MM.1S (cell line): ENCODE measurements around the gene TPCN2.

Experiments
- DNase-seq: peaks from one replicate; pipeline ENCODE4 v3.0.0-alpha.2; 2015
- H2AFZ ChIP-seq: fragments of 300-600 bp; sonication (generic); 2 replicates; pipeline ENCODE4 v1.6.0; 2016; ENCODE audit warnings: antibody characterized with exemption, low read length
- H3F3A ChIP-seq: fragments of 300-600 bp; sonication (generic); 2 replicates; pipeline ENCODE4 v1.6.1; 2016; ENCODE audit warnings: mild to moderate bottlenecking, antibody characterized with exemption, low read length, moderate library complexity, mixed read lengths; ENCODE audit not compliant: insufficient read depth
- H3K27ac ChIP-seq: fragments of 300-600 bp; sonication (generic); 2 replicates; pipeline ENCODE4 v1.5.1; 2016; ENCODE audit warnings: mild to moderate bottlenecking, low read length
- H3K27me3 ChIP-seq: fragments of 300-600 bp; sonication (generic); replicated peaks from 2 replicates; pipeline ENCODE4 v1.6.0; 2016; ENCODE audit warnings: low read length; ENCODE audit not compliant: insufficient read depth
- H3K36me3 ChIP-seq: fragments of 300-600 bp; sonication (generic); replicated peaks from 2 replicates; pipeline ENCODE4 v1.6.1; 2016; ENCODE audit warnings: mild to moderate bottlenecking, low read length, mixed read lengths; ENCODE audit not compliant: insufficient read depth
- H3K4me1 ChIP-seq: fragments of 300-600 bp; sonication (generic); 2 replicates; pipeline ENCODE4 v1.6.1; 2016; ENCODE audit warnings: low read length, mixed read lengths
- H3K4me2 ChIP-seq: fragments of 300-600 bp; sonication (generic); 2 replicates; pipeline ENCODE4 v1.6.0; 2016; ENCODE audit warnings: low read depth, low read length
- H3K4me3 ChIP-seq: fragments of 300-600 bp; sonication (generic); 2 replicates; pipeline ENCODE4 v1.5.1; 2016; ENCODE audit warnings: low read length, mixed read lengths
- H3K79me2 ChIP-seq: fragments of 300-600 bp; sonication (generic); 2 replicates; pipeline ENCODE4 v1.6.1; 2016; ENCODE audit warnings: mixed run types, low read length, mixed read lengths
- H3K9ac ChIP-seq: fragments of 300-600 bp; sonication (generic); 2 replicates; pipeline ENCODE4 v1.6.1; 2016; ENCODE audit warnings: low read length, mixed read lengths
- H3K9me2 ChIP-seq: fragments of 300-600 bp; sonication (generic); replicated peaks from 2 replicates; pipeline ENCODE4 v1.6.1; 2016; ENCODE audit warnings: mild to moderate bottlenecking, low read length, mixed read lengths; ENCODE audit not compliant: insufficient read depth
- H3K9me3 ChIP-seq: fragments of 300-600 bp; sonication (generic); replicated peaks from 2 replicates; pipeline ENCODE4 v1.6.1; 2016; ENCODE audit warnings: mild to moderate bottlenecking, low read length, mixed read lengths; ENCODE audit not compliant: insufficient read depth
- H4K20me1 ChIP-seq: fragments of 300-600 bp; sonication (generic); 2 replicates; pipeline ENCODE4 v1.6.1; 2016; ENCODE audit warnings: mild to moderate bottlenecking, low read length, moderate library complexity, mixed read lengths; ENCODE audit not compliant: insufficient read depth
- CTCF ChIP-seq: fragments of 300-600 bp; sonication (generic); IDR thresholded peaks from 2 replicates; pipeline ENCODE4 v1.5.1; 2016; ENCODE audit warnings: antibody characterized with exemption, low read length, mixed read lengths
- EZH2 ChIP-seq: fragments of 300-600 bp; sonication (generic); optimal IDR thresholded peaks from 2 replicates; pipeline ENCODE3; 2017; ENCODE audit warnings: low read depth, mild to moderate bottlenecking, antibody characterized with exemption, low read length, mixed read lengths
- EZH2phosphoT487 ChIP-seq: fragments of 300-600 bp; sonication (generic); IDR thresholded peaks from 2 replicates; pipeline ENCODE4 v1.6.1; 2018; ENCODE audit warnings: antibody characterized with exemption, low read length

Gene TPCN2

DNA sequence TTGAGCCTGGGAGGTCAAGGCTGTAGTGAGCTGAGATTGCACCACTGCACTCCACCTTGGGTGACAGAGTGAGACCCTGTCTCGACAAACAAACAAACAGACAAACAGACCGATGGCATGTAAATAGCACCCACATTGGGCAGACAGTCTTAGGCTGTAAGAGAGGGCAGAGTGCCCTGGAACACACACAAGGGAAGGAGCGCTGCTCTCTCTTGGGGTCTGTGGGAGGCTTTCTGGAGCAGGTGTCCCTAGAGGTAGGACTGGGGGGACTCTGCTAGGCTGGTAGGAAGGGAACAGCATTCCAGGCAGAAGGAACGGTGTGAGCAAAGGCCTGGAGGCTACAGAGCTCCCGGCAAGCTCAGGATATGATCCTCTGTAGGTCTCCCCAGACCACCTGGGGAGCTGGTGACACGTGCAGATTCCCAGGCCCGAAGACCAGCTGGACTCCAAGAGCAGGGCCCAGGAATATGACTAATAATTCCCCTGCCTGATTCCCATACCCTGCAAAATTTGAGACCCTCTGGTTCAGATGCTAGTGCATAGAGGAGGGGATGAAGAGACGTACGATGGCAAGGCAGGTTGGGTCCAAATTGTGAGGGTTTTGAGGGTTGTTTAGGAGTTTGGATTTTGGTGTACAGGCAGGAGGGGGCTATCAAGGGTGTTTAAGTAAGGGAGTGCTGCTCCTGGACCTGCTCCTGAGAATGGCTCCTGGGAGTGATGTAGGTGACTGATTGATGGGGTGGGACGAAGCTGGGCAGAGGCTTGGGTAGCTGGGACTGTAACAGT lies 118.6 kb downstream of the TPCN2 start:
- no peak for TF ChIP-seq EZH2phosphoT487
- no peak for DNase-seq
- Histone ChIP-seq H4K20me1 (no peaks in the 10 kb centered on the region), H3K9ac (peak overlapping the region; percentile 26; the same call in 1 of the 2 replicates), H3K4me3 (no peak overlapping the region), H3K9me3 (no peaks in the 10 kb centered on the region), H3K27me3 (no peaks in the 10 kb centered on the region), H3K9me2 (no peaks in the 10 kb centered on the region), H3F3A (no peaks in the 10 kb centered on the region), H2AFZ (peak overlapping the region; percentile 25), H3K4me1 (peaks cover 17% of the 10 kb centered on the region), H3K4me2 (peak overlapping the region; percentile 62; the same call in 1 of the 2 replicates), H3K27ac (peak overlapping the region; percentile 53; the same call in 1 of the 2 replicates), H3K36me3 (no peaks in the 10 kb centered on the region), H3K79me2 (no peaks in the 10 kb centered on the region)

GRCh38 chr11:69167916-69168691 lies 119.4 kb downstream of the TPCN2 start:
- Histone ChIP-seq H3K4me3 (no peak overlapping the region), H3K9ac (no peak overlapping the region), H3K27ac (no peak overlapping the region), H3K4me2 (no peak overlapping the region), H3K4me1 (peaks cover 17% of the 10 kb centered on the region), H4K20me1 (no peaks in the 10 kb centered on the region), H3K9me2 (no peaks in the 10 kb centered on the region), H3K27me3 (no peaks in the 10 kb centered on the region), H2AFZ (no peak overlapping the region), H3K36me3 (no peaks in the 10 kb centered on the region), H3K79me2 (no peaks in the 10 kb centered on the region), H3K9me3 (no peaks in the 10 kb centered on the region), H3F3A (no peaks in the 10 kb centered on the region)
- TF ChIP-seq EZH2phosphoT487: no peak
- no peak for TF ChIP-seq CTCF
- TF ChIP-seq EZH2: no peak
- no peak for DNase-seq

GRCh38 chr11:69169479-69169878 lies 120.7 kb downstream of the TPCN2 start:
- H3K27ac ChIP-seq: no peak overlapping the region
- TF ChIP-seq CTCF (no peak), EZH2 (no peak)
- DNase-seq: no peak

More at GRCh38 chr11:69169479-69169878, 120.7 kb downstream of the TPCN2 start:
- Histone ChIP-seq H3K9me2 (no peaks in the 10 kb centered on the region), H3K36me3 (no peaks in the 10 kb centered on the region), H3K4me3 (no peak overlapping the region), H4K20me1 (no peaks in the 10 kb centered on the region), H3K27me3 (no peaks in the 10 kb centered on the region), H3F3A (no peaks in the 10 kb centered on the region), H3K9me3 (no peaks in the 10 kb centered on the region), H3K4me2 (no peak overlapping the region), H2AFZ (no peak overlapping the region), H3K9ac (no peak overlapping the region), H3K4me1 (peaks cover 17% of the 10 kb centered on the region), H3K79me2 (no peaks in the 10 kb centered on the region)
